ENCODE results near the gene TMEM82.

TMEM82 gene

GRCh38 chr1:15735304-15736037 lies 6.8 kb upstream of the TMEM82 start:
- DNase-seq, result no peak

- peak in 17 of 56 donors; percentile 7 to 65 (median 23) for DNase-seq
Measured at GRCh38 chr1:15736038-15736891, 6.0 kb upstream of the TMEM82 start, which contains the start of gene SLC25A34. Gene SLC25A34, plus strand, starts transcription at chr1:15736258. Its CDS starts 228 bp downstream, at chr1:15736486.

- DNase-seq, result no peak
Measured at GRCh38 chr1:15736892-15737261, 5.4 kb upstream of the TMEM82 start.

- no peak for DNase-seq
Measured at GRCh38 chr1:15737324-15738319, 4.7 kb upstream of the TMEM82 start.

- DNase-seq, result no peak
Measured at GRCh38 chr1:15738416-15739113, 3.7 kb upstream of the TMEM82 start.

- no peak for DNase-seq
Measured at GRCh38 chr1:15739259-15739658, 3.0 kb upstream of the TMEM82 start.

- no peak for DNase-seq
Measured at GRCh38 chr1:15739745-15740144, 2.6 kb upstream of the TMEM82 start.

- DNase-seq, result peak in 40 of 56 donors; percentile 2 to 65 (median 22)
Measured at GRCh38 chr1:15740924-15741850, 1.1 kb upstream of the TMEM82 start.

GRCh38 chr1:15744122-15744679 lies 1.9 kb downstream of the TMEM82 start:
- no peak for DNase-seq

GRCh38 chr1:15747378-15747777 lies 5.1 kb downstream of the TMEM82 start:
- DNase-seq, result no peak

- DNase-seq, result no peak
Measured at GRCh38 chr1:15748264-15748663, 6.0 kb downstream of the TMEM82 start.

GRCh38 chr1:15748690-15749398 lies 6.5 kb downstream of the TMEM82 start:
- no peak for DNase-seq

GRCh38 chr1:15749399-15750291 lies 7.3 kb downstream of the TMEM82 start:
- DNase-seq, result no peak

GRCh38 chr1:15750924-15751323 lies 8.6 kb downstream of the TMEM82 start:
- DNase-seq, result no peak

- DNase-seq, result no peak
Measured at GRCh38 chr1:15751717-15752116, 9.4 kb downstream of the TMEM82 start.

- DNase-seq, result no peak
Measured at GRCh38 chr1:15753776-15754175, 11.5 kb downstream of the TMEM82 start.

- no peak for DNase-seq
Measured at GRCh38 chr1:15755021-15755645, 12.8 kb downstream of the TMEM82 start.
